PC-9 (cell line): Measurements from ENCODE around the gene VAV2. TPM values are rescaled to one million over a fixed set of nuclear protein-coding genes. Genes with fewer than 3 reads are reported as not detected.

Experiments
- BruUV-seq: library from RNA; stranded (reverse); fragments of 400-500 nt; replicated peaks from 2 replicates; lab custom pipeline; 2021; lab: Mats Ljungman, UMichigan
- CTCF ChIA-PET: fragments of 300-600 bp; sonication (Branson Sonifier 250); formaldehyde crosslinking; loops from one replicate; lab custom pipeline; 2022; ENCODE audit warnings: antibody characterized with exemption; lab: Charles Lee
- POLR2A ChIA-PET: fragments of 300-600 bp; sonication (Branson Sonifier 250); formaldehyde crosslinking; loops from one replicate; lab custom pipeline; 2022; ENCODE audit warnings: antibody characterized with exemption; ENCODE audit not compliant: unreplicated experiment; lab: Charles Lee
- DNase-seq, 2 experiments: peaks; one replicate each; pipeline versions ENCODE4 v3.0.0 to v3.0.0-alpha.2; 2015 to 2022; ENCODE audit warnings: mixed read lengths in 1 of 2
- H2AFZ ChIP-seq: fragments of 200-600 bp; sonication (generic); 2 replicates; pipeline ENCODE4 v1.8.1; 2017; ENCODE audit warnings: antibody characterized with exemption
- H3F3A ChIP-seq: fragments of 200-600 bp; sonication (generic); 2 replicates; pipeline ENCODE4 v1.8.1; 2017; ENCODE audit warnings: antibody characterized with exemption, mild to moderate bottlenecking, low read depth; ENCODE audit not compliant: insufficient read depth
- H3K27ac ChIP-seq: fragments of 200-600 bp; sonication (generic); 2 replicates; pipeline ENCODE4 v1.6.1; 2016; ENCODE audit warnings: mixed run types
- H3K27me3 ChIP-seq: fragments of 200-600 bp; sonication (generic); 2 replicates; pipeline ENCODE4 v1.6.1; 2016; ENCODE audit warnings: low read depth, mixed run types; ENCODE audit not compliant: insufficient read depth
- H3K36me3 ChIP-seq: fragments of 200-600 bp; sonication (generic); 2 replicates; pipeline ENCODE4 v1.6.1; 2016; ENCODE audit warnings: low read depth, mixed run types
- H3K4me1 ChIP-seq: fragments of 200-600 bp; sonication (generic); replicated peaks from 2 replicates; pipeline ENCODE4 v1.6.1; 2016; ENCODE audit warnings: mixed run types; ENCODE audit not compliant: insufficient read depth
- H3K4me2 ChIP-seq: fragments of 200-600 bp; sonication (generic); 2 replicates; pipeline ENCODE4 v1.6.1; 2017; ENCODE audit warnings: mixed run types
- H3K4me3 ChIP-seq: fragments of 200-600 bp; sonication (generic); 2 replicates; pipeline ENCODE4 v1.6.1; 2016; ENCODE audit warnings: mixed run types
- H3K79me2 ChIP-seq: fragments of 200-600 bp; sonication (generic); 2 replicates; pipeline ENCODE4 v1.6.1; 2017; ENCODE audit warnings: low read depth, mixed run types
- H3K9me2 ChIP-seq: fragments of 200-600 bp; sonication (generic); 2 replicates; pipeline ENCODE4 v1.8.1; 2017; ENCODE audit warnings: mild to moderate bottlenecking; ENCODE audit not compliant: insufficient read depth
- H3K9me3 ChIP-seq: fragments of 200-600 bp; sonication (generic); 2 replicates; pipeline ENCODE4 v1.8.1; 2016; ENCODE audit warnings: low read depth; ENCODE audit not compliant: insufficient read depth
- H4K20me1 ChIP-seq: fragments of 200-600 bp; sonication (generic); 2 replicates; pipeline ENCODE4 v1.8.1; 2017; ENCODE audit not compliant: insufficient read depth
- EZH2 ChIP-seq: fragments of 200-600 bp; sonication (generic); IDR thresholded peaks from 2 replicates; pipeline ENCODE4 v1.8.0; 2017; ENCODE audit warnings: antibody characterized with exemption, low read depth
- intact Hi-C: fragments of 100-400 bp; cut with micrococcal nuclease; formaldehyde crosslinking; loops from one replicate; pipeline ENCODE4 v1.10.0; 2022; ENCODE audit not compliant: unreplicated experiment
- total RNA-seq: library from RNA; stranded (reverse); gene quantifications from 2 replicates; pipeline ENCODE4 v1.2.3, GENCODE V29; 2021
- TF ChIP-seq, protein P1 (sequence below): fragments of 200-600 bp; sonication (generic); conservative IDR thresholded peaks from 2 replicates; pipeline ENCODE4 v1.6.1; 2017; ENCODE audit warnings: mixed run types, antibody characterized with exemption, mild to moderate bottlenecking, moderate library complexity

Gene VAV2
- total RNA-seq, 1 experiment from 2014 or later: 36.5 TPM

DNA sequence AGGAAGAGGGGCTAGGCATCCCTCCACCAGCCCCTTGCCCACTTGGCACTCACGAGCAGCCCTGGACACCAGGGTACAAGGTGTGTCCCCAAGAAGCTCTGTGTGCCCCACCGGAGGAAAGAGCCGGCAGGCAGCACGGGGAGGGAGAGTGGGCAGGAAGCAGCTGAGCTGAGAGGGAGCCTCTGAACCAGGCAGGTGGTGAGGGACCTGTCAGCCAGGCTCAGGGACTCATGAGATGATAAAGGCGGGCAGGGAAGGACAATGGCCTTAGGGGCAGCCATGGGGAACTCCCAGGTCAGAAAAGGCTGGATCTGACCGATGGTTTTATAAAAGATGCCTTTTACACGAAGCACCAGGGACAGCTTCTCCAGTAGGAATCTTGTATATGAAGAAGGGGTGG lies 112.0 kb downstream of the VAV2 start:
- intact Hi-C loops: no loop called here
- no peaks in the 10 kb centered on the region for H3K9me3 ChIP-seq
- DNase-seq: no peak
- no peak overlapping the region for H2AFZ ChIP-seq
- no peak overlapping the region for H3K4me2 ChIP-seq
- no peaks in the 10 kb centered on the region for H3K9me2 ChIP-seq
- H3K4me3 ChIP-seq: no peak overlapping the region
- H3F3A ChIP-seq: peaks cover 6% of the 10 kb centered on the region; the same call in 1 of the 2 replicates
- peaks cover 23% of the 10 kb centered on the region for H3K4me1 ChIP-seq
- ChIA-PET POLR2A (interaction anchor here (0.7 kb wide), 1 partner anchor 421 kb away, joined by 9 read pairs; no protein-coding TSS in a partner anchor), CTCF (no interaction called here)
- no peak overlapping the region for H3K27ac ChIP-seq
- H3K27me3 ChIP-seq: no peaks in the 10 kb centered on the region
- H3K79me2 ChIP-seq: peaks cover 13% of the 10 kb centered on the region; the same call in 1 of the 2 replicates
- TF ChIP-seq, protein P1, sequence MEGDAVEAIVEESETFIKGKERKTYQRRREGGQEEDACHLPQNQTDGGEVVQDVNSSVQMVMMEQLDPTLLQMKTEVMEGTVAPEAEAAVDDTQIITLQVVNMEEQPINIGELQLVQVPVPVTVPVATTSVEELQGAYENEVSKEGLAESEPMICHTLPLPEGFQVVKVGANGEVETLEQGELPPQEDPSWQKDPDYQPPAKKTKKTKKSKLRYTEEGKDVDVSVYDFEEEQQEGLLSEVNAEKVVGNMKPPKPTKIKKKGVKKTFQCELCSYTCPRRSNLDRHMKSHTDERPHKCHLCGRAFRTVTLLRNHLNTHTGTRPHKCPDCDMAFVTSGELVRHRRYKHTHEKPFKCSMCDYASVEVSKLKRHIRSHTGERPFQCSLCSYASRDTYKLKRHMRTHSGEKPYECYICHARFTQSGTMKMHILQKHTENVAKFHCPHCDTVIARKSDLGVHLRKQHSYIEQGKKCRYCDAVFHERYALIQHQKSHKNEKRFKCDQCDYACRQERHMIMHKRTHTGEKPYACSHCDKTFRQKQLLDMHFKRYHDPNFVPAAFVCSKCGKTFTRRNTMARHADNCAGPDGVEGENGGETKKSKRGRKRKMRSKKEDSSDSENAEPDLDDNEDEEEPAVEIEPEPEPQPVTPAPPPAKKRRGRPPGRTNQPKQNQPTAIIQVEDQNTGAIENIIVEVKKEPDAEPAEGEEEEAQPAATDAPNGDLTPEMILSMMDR: no peak
- no peak for TF ChIP-seq EZH2
- no peaks in the 10 kb centered on the region for H4K20me1 ChIP-seq
- BruUV-seq: no TSS peak
- H3K36me3 ChIP-seq: no peaks in the 10 kb centered on the region

DNA sequence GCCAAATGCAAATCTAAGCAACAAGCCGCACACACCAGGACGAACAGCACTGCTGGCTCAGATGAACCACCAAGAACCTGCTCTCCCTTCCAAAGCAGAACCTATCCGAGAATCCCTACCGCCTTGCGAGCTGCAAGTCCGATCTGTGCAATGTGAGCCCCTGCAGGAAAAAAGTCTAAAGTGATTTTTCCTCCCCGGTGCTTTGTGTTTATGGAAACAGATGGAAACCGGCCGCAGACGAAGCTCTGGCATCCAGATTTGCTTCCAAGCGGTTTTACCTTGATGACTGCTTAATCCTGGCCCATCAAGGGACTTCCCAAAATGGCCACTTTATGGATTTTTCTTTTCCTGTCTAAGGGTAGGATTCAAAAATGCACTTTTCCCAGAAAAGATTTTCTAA lies 112.5 kb downstream of the VAV2 start:
- H3K79me2 ChIP-seq: peaks cover 16% of the 10 kb centered on the region; the same call in 1 of the 2 replicates
- intact Hi-C loops: no loop called here

DNA sequence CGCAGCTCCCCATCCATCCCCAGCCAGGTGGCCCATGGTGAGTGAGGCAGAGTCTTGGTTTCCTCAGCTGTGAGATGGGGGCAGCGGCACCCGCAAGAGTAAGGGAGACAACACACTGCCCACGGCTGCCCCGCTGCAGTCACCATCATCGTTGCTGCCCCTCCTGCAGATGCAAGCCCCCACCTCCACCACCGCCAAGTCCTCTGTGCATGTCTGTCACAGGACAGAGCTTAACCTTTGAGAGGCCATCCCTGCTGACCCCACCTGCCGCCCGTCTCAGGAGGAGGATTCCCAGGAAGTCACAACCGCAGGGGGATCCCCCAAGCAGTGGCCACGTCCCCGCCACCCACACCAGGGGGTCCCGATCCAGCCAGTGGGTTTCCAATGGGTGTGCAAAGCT lies 113.7 kb downstream of the VAV2 start:
- H3K27ac ChIP-seq: no peak overlapping the region
- no peaks in the 10 kb centered on the region for H3K9me3 ChIP-seq
- no TSS peak for BruUV-seq
- H3K36me3 ChIP-seq: no peaks in the 10 kb centered on the region
- H3K4me3 ChIP-seq: no peak overlapping the region
- peaks cover 13% of the 10 kb centered on the region for H3F3A ChIP-seq
- H3K27me3 ChIP-seq: no peaks in the 10 kb centered on the region
- H4K20me1 ChIP-seq: no peaks in the 10 kb centered on the region
- H3K4me2 ChIP-seq: no peak overlapping the region
- H3K79me2 ChIP-seq: peaks cover 16% of the 10 kb centered on the region; the same call in 1 of the 2 replicates
- CTCF ChIA-PET: no interaction called here
- peaks cover 35% of the 10 kb centered on the region for H3K4me1 ChIP-seq
- no peak for TF ChIP-seq EZH2
- TF ChIP-seq, protein P1: no peak
- POLR2A ChIA-PET: interaction anchor here (0.5 kb wide), 1 partner anchor 24 kb away, joined by 4 read pairs; no protein-coding TSS in a partner anchor
- DNase-seq: no peak
- no peaks in the 10 kb centered on the region for H3K9me2 ChIP-seq
- H2AFZ ChIP-seq: no peak overlapping the region
- intact Hi-C loops: no loop called here

More for the DNA sequence above, 112.5 kb downstream of the VAV2 start:
- Histone ChIP-seq H2AFZ (no peak overlapping the region), H3F3A (peaks cover 6% of the 10 kb centered on the region; the same call in 1 of the 2 replicates), H3K27ac (no peak overlapping the region), H3K36me3 (no peaks in the 10 kb centered on the region), H3K27me3 (no peaks in the 10 kb centered on the region), H3K9me2 (no peaks in the 10 kb centered on the region), H3K9me3 (no peaks in the 10 kb centered on the region), H3K4me2 (no peak overlapping the region), H4K20me1 (no peaks in the 10 kb centered on the region), H3K4me1 (peaks cover 28% of the 10 kb centered on the region), H3K4me3 (no peak overlapping the region)
- ChIA-PET CTCF (no interaction called here), POLR2A (interaction anchor here (0.7 kb wide), 1 partner anchor 420 kb away, joined by 9 read pairs; no protein-coding TSS in a partner anchor)
- TF ChIP-seq, protein P1: no peak
- no peak for TF ChIP-seq EZH2
- BruUV-seq: no TSS peak
- DNase-seq: no peak
